ENCODE data around the gene IL12RB1.

IL12RB1 gene

DNA sequence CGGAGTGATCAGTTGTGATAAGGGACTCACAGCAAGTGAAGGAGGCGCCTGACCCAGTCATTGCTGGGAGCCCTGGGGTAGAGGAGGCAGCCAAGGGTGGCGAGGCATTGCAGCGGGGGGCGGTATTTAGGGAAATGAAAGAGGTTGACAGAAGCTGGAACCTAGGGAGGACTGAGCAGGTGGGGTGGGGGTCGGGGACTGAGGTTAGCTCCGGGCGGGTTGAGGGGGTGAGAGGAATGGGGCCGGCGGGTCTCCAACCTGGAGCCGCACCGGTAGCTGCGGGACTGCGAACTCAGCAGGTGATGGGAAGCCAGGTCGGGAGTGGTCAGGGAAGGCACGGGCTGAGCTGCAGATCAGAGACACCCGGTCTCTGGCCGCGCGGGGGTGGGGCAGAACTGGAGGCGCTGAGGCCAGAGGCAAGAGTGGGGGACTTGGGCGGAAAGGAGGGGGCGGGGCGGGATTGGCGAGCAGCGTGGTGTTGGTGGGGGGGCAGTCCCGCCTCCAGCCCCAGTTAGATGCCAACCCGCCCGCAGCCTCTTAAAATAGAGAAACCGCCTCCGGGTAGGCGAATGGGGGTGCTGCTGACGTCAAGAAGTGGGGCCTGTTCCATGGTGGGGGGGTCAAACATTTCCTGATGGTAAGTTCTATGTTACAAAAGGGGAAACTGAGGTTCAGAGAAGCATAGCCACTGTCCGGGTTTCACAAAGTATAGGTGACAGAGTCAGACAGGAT, 12.3 kb upstream of the IL12RB1 start:
- in situ Hi-C loops (cut with MboI; ENCODE audit: low sequenced_read_pairs, unreplicated experiment): no loop called here
- TF ChIP-seq, protein P1, sequence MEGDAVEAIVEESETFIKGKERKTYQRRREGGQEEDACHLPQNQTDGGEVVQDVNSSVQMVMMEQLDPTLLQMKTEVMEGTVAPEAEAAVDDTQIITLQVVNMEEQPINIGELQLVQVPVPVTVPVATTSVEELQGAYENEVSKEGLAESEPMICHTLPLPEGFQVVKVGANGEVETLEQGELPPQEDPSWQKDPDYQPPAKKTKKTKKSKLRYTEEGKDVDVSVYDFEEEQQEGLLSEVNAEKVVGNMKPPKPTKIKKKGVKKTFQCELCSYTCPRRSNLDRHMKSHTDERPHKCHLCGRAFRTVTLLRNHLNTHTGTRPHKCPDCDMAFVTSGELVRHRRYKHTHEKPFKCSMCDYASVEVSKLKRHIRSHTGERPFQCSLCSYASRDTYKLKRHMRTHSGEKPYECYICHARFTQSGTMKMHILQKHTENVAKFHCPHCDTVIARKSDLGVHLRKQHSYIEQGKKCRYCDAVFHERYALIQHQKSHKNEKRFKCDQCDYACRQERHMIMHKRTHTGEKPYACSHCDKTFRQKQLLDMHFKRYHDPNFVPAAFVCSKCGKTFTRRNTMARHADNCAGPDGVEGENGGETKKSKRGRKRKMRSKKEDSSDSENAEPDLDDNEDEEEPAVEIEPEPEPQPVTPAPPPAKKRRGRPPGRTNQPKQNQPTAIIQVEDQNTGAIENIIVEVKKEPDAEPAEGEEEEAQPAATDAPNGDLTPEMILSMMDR (IDR thresholded peaks at IDR 0.05; ENCODE audit: borderline replicate concordance, control extremely low read depth, extremely low read depth, insufficient read depth, missing control alignments): no peak
- peak; percentile 86 for DNase-seq (ENCODE audit: low spot score)

DNA sequence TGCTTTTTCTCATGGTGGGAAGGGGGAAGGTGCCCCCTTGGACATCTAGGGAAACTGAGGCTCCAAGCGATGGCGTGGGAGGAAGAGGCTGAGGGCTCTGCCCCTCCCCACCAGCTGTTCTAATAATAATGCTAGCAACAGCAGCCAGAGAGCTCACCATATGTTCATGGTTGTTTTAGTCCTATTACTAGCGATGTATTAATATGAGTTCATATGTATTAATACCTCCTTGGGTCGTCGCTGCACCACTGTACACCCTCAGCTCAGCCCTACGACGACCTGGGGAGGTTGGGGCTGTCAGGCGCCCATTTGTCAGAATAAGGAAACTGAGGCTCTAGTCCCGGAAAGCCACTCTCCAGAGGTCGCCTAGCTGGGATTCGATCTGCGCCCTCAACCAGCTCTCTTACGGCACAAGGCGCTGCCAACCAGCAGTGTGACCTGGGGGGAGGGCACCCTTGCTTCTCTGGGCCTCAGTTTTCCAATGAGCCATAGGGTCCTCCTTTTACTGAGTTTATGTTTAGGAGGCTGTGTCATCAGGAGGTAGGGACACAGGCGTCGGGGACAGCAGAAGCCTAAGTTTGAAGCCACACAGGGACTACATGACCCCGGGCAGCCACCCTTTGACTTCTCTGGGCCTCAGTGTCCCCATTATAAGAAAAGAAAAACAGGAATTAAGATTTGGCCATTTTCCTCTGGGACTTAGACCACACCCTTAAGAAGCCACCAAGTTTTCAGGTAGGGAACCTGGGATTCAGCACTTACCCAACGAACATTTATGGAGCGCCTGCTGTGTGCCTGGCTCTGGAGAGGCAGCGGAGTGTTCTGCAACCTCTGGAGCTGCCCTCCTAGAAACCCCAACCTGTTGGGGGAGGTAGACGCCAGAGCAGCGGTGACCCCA, 11.5 kb upstream of the IL12RB1 start:
- in situ Hi-C loops (cut with MboI; ENCODE audit: low sequenced_read_pairs, unreplicated experiment): no loop called here
- TF ChIP-seq, protein P1 (IDR thresholded peaks at IDR 0.05; ENCODE audit: borderline replicate concordance, control extremely low read depth, extremely low read depth, insufficient read depth, missing control alignments): no peak
- no peak for DNase-seq (ENCODE audit: low spot score)

DNA sequence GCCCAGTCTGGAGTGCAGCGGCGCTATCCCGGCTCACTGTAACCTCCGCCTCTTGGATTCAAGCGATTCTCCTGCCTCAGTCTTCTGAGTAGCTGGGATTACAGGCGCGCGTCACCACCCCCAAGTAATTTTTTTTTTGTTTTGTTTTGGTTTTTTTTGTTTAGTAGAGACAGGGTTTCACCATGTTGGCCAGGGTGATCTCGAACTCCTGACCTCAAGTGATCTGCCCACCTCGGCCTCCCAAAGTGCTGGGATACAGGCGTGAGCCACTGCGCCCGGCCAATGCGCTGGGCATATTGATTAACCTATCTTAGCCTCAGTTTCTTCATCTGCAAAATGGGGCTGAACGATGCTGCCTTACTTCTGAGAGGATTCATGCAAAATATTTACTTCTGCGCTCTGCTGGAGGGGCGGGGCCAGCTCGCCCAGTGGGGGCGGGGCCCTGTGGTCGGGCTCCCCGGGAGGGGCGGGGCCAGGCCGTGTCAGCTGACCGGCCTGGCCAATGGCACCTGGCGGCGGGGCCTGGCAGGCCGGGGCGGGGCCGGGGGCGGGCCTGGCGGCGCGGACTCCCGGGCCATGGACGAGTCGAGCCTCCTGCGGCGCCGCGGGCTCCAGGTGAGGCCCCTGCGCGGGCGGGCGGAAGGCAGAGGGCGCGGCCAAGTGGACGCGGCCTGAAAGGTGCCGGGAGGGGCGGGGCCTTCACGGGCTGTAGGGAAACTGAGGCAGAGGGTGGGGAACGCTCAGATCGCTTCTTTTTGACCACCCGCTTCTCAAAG, 10.7 kb upstream of the IL12RB1 start, which contains the start of gene MAST3:
Gene MAST3, plus strand, starts transcription at position 562 of the 776 bp plus-strand sequence. Its CDS starts 15 bp downstream, at position 577.
- TF ChIP-seq, protein P1 (IDR thresholded peaks at IDR 0.05; ENCODE audit: borderline replicate concordance, control extremely low read depth, extremely low read depth, insufficient read depth, missing control alignments): no peak
- DNase-seq (ENCODE audit: low spot score): peak; percentile 98
- in situ Hi-C loops (cut with MboI; ENCODE audit: low sequenced_read_pairs, unreplicated experiment): no loop called here

DNA sequence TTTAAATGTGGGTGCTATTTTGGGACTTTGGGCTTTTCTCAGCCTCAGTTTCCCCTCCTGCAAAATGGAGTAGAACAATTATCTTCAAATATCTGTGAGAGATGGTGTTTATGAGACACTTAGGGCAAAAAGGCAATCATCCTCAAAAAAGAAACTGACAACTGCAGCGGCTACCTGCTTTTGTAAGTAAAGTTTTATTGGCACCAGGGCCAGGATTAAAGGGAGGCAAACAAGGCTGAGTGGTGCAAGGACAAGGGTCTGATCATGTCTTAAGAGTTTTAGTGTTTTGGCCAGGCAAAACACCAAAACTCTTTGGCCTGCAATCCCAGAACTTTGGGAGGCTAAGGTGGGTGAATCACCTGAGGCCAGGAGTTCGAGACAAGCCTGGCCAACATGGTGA, 9.5 kb upstream of the IL12RB1 start:
- in situ Hi-C loops (cut with MboI; ENCODE audit: low sequenced_read_pairs, unreplicated experiment): no loop called here
- TF ChIP-seq, protein P1 (IDR thresholded peaks at IDR 0.05; ENCODE audit: borderline replicate concordance, control extremely low read depth, extremely low read depth, insufficient read depth, missing control alignments): no peak

DNA sequence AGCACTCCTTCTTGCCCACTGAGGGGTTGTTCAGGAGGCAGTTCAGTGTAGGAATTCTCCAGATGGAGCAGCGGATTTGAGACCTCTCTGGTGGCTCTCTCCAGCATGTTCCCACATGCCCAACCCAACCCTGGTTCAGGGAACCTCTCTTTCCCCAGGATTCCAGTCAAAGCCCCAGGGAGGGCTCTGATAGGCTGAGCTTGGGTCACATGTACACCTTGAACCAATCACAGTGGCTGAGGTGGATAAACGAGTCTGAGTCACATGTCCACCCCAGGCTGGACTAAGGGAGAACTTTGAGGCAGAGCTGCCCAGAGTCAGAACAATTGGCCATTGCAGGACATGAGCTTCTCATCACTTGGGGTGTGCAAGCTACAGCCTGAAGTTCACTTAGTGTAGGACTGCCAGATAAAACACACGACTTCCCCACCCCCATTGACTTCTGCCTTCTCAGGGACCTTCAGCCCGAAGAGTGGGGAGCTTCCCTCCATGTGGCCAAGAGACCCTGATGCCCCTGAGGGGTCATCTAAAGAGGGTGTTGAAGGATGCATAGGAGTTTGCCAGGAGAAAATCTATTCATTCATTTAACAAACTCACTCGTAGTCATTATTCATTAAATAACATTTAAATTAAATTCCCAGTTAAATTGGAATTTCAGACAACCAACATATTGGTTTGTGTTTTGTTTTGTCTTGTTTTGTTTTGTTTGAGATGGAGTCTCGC, 6.9 kb upstream of the IL12RB1 start:
- no peak for DNase-seq (ENCODE audit: low spot score)
- in situ Hi-C loops (cut with MboI; ENCODE audit: low sequenced_read_pairs, unreplicated experiment): no loop called here
- TF ChIP-seq, protein P1 (IDR thresholded peaks at IDR 0.05; ENCODE audit: borderline replicate concordance, control extremely low read depth, extremely low read depth, insufficient read depth, missing control alignments): no peak

More for the DNA sequence above, 9.5 kb upstream of the IL12RB1 start:
- no peak for DNase-seq (ENCODE audit: low spot score)
